ENCODE measurements around the gene ZFP28.

- peak; percentile 86 for TF ChIP-seq MAX (IDR thresholded peaks at IDR 0.05)
- TF ChIP-seq REST (IDR thresholded peaks at IDR 0.05; ENCODE audit: low read depth) = no peak
- TF ChIP-seq EP300 (IDR thresholded peaks at IDR 0.05; ENCODE audit: borderline replicate concordance) = no peak
- TF ChIP-seq TEAD4 (IDR thresholded peaks at IDR 0.05) = no peak; the same call in 1 of the 2 replicates
Measured at GRCh38 chr19:56567274-56568120, 28.7 kb downstream of the ZFP28 start, which contains the start of gene ZNF470.

All from Ishikawa (cell line).